ENCODE data around the gene CD36.

DNA sequence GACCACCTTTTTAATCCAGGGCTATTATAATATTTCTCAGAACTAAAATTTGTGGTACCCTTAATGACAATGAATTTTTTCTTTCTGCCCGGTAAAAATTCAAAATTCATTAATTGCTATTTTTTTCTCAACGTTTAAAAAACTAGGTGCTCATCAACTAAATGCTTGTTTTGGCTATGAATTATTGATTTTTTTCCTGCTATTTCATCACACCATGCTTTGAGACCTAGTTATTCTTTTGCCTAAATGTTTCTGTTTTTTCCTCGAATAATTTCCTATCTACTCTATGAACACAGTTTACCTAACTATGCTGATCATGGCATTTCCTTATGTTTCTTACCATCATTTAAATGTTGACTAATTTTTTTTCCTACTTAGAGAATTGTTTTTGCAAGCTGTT lies 5.6 kb upstream of the CD36 start:
- TF ChIP-seq POLR2A (IDR thresholded peaks at IDR 0.05): no peak
- TF ChIP-seq, protein P1, sequence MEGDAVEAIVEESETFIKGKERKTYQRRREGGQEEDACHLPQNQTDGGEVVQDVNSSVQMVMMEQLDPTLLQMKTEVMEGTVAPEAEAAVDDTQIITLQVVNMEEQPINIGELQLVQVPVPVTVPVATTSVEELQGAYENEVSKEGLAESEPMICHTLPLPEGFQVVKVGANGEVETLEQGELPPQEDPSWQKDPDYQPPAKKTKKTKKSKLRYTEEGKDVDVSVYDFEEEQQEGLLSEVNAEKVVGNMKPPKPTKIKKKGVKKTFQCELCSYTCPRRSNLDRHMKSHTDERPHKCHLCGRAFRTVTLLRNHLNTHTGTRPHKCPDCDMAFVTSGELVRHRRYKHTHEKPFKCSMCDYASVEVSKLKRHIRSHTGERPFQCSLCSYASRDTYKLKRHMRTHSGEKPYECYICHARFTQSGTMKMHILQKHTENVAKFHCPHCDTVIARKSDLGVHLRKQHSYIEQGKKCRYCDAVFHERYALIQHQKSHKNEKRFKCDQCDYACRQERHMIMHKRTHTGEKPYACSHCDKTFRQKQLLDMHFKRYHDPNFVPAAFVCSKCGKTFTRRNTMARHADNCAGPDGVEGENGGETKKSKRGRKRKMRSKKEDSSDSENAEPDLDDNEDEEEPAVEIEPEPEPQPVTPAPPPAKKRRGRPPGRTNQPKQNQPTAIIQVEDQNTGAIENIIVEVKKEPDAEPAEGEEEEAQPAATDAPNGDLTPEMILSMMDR (IDR thresholded peaks at IDR 0.05): no peak

Measured in uterus (tissue), 2 donors.